Measurements from ENCODE around the gene KCNN3.
"Not testable (repeated sequence)": the region's sequence is repeated elsewhere in the genome, so short reads cannot be mapped to it uniquely, and the experiment has no call there.

The KCNN3 gene

DNA sequence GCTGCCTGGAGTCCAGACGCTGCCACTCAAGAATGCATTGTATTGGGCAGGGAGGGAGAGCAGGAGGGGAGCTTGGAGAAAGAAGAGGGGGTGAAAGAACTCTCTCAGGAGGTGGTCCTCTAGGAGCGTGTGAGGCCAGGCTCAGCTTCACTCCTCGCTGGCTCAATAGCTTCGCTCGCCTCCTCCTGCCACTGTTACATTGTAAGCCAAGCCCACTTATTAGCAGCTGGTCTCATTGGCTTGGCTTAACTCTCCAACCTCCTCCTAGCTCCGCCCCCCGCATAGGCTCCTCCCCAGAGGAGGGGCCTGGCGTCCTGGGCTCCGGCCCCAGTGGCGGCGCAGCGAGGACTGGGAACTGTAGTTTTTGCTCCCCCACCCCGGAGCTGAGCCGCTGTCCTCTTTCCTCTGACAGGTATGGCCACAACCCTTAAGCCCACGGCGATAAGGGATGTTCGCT is at the start of gene KCNN3:
TSS of gene KCNN3 (minus strand) at position 167 of the 457 bp plus-strand sequence. CDS start 317 bp downstream, outside the sequence.
- peak; percentile 82 for DNase-seq

DNA sequence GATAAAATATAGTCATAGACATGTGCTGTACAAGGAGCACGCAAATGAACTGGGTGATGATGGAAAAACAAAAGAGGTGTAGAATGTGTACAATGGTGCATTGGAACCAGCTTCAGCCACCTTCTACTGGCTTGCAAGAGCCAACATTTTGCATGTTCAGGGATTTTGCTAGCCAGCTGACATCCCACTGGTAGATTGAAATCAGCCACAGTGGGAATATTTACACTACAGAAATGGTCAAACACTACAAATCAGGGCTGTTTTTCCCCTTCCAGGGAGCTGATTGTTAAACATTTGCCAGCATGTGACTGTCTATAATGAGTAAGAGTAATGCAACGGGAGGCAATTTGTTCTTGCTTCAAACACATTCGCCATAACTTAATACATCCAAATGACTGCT is 43.2 kb upstream of the KCNN3 start:
- DNase-seq = no peak

DNA sequence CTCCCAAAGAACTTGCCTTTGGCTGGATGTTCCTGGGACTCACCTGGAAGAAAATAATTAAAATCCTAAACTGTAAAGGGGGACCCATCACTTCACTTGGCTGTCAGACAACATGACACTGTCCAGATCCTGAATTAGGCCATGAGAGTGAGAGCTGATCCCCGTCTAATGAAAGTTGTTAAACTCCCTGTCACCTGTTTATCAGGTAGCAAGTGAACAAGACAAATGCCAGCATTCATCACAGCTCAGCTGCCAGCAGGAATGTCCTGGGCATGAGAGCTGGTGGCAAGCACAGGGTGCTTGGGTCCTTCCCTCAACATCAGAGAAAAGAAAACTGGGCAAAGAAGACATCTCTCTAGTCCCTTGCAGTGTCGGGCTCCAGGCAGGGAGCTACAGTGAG is 42.7 kb upstream of the KCNN3 start:
- DNase-seq = no peak

DNA sequence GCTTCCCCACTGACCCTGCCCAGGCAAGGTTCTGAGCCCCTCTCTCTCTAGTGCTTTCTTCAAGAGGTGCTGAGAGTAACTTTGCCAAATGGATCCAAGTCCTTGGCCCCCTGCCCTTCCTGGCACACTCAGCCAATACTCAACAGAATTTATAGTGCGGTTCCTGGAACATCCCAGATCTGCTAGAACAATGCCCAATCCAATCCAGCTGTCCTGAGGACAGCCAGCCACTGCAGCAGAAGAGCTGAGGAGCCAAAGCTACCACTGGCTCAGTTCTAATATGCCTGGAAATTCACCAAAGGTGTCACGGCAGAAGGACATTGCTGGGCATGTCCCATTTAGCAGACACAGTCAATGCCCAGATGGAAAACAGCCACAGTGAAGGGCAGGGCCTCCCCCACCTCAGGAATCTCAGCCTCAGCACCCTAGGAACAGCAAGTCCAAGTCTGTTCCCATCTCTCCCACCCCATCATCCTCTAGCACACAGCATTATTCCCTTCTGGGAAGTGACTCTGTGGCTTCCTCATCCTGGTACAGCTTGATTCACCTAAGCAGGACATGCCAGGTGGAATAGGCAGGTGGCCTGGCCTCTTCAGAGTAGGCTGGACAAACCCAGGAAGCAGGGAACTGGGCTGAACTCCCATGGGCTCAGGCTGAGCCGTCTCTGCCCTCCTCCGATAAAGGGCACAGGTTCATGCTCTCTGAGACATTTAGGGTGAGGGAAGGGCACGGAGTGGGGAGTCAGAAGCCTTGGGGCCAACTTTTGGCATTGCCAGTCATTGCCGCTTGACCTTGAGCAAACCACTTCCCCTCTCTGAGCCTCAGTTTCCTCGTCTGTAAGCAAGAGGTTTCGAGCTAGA is 41.8 kb upstream of the KCNN3 start:
- no peak for DNase-seq

DNA sequence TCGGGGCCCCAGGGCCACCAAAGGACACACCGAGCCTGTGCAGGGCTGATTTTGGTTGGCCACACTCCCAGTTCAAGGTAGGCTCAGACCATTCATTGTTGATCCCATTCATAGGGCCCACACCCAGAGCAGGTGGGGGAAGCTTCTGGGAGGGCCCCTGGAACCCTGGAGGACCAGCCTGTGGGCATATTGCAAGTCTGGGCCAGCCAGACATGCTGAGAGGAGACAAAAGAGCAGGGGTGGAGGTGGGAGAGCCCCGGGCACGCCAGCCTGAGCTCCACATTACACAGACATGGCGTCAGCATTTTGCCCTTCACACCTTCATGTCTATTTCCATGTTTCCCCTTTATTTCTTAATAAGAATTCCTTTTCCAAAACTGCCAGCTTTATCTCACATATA is 40.8 kb upstream of the KCNN3 start:
- DNase-seq = no peak

DNA sequence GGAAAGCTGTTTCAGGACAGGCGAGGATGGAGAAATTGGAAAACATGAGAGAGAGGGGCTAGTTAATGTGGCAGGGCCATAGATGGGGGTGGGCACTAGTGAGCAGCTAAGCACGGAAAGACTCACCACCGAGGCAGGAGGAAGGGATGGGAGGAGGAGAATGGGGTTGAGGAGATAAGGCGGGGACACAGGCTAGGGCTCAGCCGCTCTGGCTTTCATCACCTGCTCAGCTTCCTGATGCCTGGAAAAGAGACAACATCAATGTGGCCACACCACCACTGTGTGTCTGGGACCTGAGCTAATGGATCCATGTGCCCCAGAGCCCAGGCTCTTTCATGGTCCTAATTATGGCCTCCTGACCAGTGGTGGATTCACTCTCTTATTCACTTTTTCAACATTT is 38.9 kb upstream of the KCNN3 start:
- DNase-seq = no peak

DNA sequence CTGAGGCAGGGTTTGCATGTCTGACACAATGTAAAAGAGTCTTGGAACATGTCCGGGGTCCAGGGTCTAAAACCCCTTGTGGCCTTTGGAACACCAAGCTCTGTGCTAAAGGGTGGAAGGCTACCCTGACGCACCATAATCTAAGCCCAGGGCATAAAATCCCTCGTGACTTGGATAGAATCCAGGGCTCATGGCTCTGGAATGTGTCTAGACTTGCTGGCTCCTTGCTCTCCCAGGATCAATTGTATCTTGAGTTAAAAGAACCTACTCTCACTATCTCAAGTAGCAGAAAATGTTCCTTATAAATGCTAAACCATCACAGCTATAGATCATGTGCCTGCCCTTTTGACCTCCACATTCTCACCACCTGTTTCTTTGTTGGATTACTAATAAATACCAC is 38.0 kb upstream of the KCNN3 start:
- not testable (repeated sequence) for DNase-seq

DNA sequence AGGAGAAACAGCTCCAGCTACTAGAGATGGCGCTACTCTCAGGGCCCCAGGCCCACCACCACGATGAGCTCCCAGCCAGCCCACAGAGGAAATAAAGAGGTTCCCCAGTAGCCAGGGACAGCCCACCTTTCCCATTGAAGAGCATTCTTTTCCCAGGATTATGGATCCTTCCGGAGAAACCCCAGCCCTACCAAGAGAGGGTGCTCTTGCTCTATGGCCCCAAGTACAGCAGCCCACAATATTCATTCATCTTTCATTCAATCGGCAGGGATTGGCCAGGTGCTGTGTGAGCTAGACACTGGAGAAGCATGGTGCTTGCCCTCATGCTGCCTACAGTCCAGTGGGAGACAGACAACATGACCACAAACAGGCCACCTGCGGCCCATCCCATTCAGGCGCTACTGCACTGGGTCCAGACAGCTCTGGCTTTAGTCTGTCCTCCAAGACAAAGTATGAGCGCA is 36.6 kb upstream of the KCNN3 start:
- no peak for DNase-seq

DNA sequence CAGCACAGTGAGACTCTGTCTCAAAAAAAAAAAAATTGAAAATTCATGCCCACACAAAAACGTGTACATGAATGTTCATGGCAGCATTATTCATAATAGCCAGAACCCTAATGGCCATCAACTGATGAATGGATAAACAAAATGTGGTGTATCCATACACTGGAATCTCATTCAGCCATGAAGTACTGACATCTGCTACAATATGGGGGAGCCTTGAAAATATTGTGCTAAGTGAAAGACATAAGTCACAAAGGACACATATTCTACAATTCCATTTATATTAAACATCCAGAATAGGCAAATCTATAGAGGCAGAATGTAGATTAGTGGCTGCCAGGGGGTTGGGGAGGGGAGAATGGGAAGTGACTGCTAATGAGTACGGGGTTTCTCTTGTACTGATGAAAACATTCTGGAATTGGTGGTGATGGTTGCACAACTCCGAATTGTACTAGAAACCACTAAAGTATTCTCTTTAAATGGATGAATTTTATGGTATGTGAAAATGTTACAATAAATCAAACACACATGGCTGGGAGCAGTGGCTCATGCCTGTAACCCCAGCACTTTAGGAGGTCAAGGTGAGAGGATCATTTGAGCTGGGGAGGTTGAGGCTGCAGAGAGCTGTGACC is 33.0 kb upstream of the KCNN3 start:
- DNase-seq = no peak

DNA sequence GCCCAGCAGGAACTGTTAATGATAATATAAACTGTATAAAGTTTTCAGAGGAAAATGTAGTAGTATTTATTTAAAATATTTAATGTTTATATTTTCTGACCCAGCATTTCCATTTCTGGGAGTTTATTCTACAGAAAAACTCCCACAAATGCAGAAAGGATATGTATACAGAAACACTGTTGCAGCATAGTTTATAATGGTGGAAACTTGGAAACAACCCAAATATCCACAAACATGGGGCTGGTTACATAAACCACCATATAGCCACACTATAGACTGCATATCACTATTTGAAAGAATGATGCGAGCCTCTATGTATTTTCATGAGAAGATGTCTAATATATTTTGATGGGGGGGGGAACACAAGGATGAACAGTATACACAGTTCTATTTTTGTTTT is 31.5 kb upstream of the KCNN3 start:
- no peak for DNase-seq

DNA sequence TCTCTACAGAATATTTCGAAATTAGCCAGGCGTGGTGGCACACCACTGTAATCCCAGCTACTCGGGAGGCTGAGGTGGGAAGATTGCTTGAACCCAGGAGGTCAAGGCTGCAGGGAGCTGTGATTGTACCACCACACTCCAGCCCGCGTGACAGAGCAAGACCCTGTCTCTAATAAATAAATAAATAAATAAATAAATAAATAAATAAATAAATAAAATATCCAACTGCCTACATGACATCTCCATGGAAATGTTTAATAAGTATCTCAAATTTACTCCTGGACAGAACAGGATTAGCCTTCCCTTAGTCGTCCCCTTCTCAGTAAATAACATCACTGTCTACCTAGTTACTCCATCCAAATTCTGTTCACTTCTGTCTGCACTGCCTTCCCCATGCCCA is 29.0 kb upstream of the KCNN3 start:
- no peak for DNase-seq

DNA sequence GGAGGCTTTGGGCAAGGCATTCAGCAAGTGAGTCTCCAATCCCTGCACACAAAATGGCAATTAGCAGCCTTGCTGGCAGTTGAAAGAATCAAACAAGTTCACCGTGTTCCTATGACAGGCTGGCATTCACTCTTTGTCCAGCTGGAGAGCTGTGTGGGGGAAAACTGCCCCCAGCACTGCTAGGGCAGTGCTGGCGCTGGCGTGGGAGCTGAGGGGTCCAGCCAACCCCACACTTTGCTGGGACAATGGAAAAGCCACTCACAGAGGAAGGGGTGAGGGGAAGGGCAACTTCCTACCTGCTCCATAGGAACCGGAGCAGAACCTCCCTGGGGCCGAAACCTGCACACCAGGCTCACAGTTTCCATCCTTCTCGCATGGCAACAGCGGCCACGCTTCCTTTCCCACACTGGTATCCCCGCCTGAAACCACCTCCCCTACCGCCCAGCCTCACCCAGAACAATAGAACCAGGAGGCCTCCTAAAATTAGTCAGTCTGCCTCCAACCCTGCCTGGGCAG is 26.7 kb upstream of the KCNN3 start:
- no peak for DNase-seq

DNA sequence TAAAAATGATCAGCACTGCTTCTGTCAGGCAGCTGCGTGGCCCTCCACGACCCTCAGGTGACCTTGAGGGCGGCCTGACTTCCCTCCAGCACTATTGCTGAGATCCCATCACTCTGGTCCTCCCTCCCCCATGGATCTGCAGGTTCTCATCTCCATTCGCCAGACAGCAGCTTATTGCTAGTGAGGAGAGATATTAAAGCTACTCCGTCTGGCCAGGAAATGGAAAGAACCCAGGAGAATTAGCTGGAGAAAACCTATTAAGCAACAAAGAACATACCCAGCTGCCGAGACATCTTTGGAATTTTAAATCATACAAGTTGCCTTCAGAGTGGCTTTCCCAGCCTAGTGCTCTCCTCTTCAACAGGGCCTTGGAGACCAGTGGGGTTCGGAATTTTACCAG is 25.7 kb upstream of the KCNN3 start:
- no peak for DNase-seq

DNA sequence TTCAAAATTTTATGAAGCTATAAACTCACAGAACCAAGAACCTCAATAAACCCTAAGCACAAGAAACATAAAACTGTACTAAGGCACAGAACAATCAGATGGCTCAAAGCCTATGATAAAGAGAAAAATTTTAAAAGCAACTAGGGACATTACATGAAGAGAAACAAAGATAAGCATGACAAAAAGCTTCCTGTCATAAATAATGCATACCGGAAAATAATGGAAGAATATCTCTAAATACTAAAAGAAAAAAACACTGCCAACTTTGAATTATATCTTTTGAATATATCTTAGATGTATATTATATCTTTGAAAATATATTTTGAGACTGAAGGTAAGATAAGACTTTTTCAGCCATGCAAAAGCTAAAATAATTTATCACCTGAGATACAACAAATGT is 21.4 kb upstream of the KCNN3 start:
- no peak for DNase-seq

DNA sequence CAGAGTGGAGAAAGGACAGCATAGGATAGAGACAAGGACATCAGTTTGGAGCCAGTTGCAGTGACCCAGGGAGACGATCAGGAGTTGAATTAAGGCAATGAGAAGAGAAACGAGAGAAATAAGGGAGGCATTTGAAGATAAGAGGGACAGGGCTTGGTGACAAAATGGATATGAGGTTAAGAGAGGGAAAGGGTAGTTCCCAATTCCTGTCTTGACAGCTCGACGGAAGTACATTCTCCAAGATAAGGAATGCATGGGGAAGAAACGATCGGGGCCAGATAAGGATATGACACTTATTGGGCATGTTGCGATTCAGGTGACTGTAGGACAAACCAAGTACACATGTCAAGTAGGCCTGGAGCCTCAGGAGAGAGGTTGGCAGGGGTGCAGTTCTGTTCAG is 18.7 kb upstream of the KCNN3 start:
- DNase-seq = no peak

DNA sequence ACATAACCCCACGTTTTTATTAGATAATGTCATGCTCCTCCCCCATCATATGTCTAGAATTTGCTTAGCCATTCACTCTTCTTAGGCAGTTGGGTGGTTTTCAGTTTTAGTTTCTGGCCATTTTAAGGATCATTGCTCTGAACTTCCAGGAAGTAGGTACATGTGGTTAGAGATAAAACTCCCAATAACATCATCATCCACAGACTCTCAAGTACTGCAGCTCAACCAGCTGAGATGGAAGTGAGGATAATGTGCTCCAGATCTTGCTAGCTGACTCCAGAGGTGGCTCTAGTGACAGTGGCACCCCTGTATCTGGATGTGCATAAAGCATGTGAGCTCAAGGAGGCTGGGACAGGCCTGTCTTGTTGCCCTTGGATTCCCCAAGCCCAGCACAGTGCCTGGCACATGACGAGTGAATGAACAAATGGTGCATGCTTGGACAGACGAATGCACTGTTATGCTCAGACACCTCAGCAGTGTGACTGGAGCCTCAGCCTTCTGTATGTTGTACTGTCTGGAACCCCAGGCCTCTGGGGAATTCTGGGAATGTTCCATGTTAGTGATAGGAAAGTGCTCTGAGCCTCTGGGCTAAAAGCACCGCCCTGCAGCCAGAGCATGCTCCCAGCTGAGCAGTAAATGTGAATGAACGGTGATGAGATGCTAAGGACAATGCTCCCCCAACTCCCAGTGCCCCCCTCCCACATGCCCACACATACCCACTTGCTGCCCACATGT is 16.4 kb upstream of the KCNN3 start:
- DNase-seq = no peak

DNA sequence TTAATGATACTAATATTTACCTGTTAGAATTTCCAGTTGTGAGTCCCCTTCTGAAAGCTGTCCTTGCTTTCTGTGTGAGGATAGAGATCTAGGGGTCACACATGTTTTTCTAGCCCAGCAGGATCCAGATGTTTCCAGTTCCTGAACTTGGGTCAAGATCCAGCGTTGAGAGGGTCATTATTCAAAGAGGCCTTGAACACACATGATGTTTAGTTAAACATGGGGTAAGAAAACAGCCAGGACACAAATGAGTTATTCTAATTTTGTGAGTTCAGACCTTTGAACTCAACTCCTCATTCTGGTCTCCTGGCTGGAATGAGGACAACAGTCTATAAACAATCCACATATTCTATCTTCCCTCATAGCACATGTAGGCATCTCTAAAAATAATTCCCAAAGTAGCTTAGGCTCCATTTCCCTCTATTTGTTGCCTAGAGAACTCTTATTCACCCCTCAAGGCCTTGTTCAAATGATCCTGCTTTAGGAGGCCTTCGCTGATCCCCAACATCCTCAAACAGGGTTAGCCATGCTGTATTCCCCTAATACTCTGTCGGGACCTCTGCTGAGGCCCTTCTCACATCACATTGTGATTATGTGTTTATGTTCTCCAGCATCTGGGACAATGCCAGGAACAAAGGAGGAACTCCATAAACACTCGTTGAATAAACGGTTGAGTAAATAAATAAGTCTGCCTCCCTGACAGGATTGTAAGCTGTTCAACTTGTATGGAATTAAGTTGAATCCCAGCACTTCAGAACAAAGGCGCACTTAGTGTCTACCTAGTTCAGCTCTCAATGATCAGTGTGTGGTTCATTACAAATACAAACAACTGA is 15.0 kb upstream of the KCNN3 start:
- no peak for DNase-seq

DNA sequence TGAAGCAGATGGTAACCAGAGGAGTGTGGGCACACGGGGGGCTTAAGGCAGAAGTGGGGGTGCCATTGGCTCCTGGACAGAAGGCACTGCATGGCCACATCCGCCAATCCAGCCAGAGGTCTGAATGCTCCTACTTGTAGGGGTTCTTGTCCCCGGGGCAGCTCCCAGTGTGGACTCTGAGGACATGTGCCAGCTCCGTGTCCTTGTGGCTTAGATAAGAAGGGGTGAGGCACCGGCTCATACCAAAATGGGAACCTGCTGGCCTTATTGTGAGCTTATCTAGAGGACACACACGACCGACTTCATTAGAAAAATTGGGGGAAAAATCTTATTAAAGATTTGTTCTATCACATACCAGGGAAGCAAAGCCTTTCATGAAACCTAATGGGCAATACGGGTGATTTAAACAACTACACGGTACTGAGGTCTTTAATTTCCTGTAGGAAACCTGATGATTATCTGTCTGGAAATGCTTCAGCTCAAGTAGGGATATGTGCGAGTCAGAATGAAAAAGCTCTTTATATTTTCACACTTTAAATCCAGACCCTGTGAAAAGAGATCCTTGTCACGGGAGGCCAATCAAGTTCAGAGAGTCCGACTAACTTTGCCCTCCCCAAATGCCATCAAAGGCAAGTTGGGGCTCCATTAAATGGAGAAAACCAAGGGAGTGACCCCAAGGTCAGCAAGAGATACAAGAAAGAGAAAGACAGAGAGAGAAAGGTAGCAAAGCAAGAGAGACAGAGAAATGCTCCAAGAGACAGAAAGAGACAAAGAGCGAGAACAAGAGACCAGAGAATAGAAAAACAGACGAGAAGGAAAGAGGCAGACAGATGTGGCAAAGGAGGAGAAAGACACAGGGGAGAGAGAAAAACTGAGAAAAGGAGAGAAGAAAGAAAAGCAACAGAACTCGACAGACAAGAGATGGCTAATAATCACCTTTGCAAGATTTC is 14.1 kb upstream of the KCNN3 start:
- no peak for DNase-seq

DNA sequence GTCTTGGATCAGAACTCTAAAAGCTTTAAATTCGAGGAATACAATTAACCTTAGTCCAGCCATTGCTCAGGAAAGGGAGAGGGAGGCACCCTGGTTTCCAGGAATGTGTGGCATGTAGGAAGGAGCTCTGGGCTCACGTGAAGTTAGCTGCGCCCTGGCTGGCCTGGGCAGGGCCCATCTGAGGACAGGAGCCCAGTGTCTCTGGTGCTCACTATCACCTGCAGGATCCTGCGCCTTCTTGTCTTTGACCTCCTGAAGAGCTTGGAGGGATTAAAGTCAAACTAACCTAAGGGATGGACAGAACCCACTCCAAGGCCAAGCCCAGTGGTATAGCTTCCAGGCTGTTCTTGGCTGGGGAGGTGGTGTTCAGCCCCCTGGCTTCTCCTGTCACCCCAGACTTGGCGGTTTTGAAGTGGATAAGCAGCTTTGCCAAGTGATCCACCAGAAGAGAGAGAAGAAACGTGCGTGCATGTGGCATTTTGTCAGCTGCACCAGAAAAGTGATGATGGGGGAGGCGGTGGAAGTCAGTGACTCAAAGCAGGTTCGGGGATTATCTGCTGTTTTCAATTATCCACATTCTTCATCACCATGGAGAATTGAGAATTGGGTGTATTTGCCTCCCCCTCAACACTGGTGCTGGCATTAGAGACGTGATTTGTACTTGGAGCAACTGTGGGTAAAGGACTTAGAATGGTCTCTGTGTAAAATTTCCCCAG is 11.9 kb upstream of the KCNN3 start:
- no peak for DNase-seq

DNA sequence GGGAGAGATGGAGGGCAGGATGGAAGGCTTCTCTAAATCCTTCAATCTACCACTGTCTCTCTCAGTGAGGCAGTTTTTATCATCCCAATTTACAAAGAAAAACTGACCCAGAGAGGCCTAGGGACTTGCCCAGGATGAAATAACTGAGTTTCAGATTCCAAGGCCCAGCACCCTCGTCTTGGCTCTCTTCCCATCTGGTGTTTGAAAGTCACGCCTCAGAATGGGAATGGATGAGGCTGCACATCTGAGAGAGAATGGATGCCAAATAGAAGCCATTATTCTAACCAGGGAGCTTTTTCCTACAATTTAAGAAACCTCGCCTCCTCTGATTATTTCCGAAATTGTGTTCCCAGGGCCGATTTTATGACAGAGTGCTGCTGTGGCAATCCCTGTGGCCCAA is 10.6 kb upstream of the KCNN3 start:
- no peak for DNase-seq

DNA sequence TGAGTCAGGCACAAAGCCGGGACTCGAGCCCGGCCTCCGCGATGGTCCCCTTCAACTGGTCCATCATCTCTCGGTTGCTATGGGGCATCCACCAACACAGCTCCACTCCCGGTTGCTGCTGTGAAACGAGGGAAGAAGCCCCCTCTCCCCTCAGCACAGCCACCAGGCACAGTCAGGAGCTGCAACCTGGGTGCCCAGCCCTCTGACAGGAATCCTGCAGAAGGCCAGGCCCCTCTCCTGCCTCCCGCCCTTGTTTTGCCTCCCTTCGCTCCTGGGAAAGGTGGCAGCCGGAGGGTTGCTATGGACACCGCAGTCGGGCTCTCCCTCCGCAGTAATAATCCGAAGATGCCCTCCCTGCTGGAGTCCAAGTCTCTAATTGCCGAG is 8.9 kb upstream of the KCNN3 start:
- DNase-seq = no peak

Measured in activated naive CD4-positive, alpha-beta T cell treated with anti-CD3 and anti-CD28 coated beads, Interleukin-2, amount 50 U/mL, for 16 hours (primary cell).